Activated CD4-positive, alpha-beta T cell treated with anti-CD3 and anti-CD28 coated beads for 1 hour (primary cell): ENCODE measurements around the gene CELF5.
"Not testable (repeated sequence)": the region's sequence is repeated elsewhere in the genome, so short reads cannot be mapped to it uniquely, and the experiment has no call there.

Experiments used
- DNase-seq: peaks from one replicate; pipeline ENCODE4 v3.0.0-alpha.2; 2020

Gene CELF5

DNA sequence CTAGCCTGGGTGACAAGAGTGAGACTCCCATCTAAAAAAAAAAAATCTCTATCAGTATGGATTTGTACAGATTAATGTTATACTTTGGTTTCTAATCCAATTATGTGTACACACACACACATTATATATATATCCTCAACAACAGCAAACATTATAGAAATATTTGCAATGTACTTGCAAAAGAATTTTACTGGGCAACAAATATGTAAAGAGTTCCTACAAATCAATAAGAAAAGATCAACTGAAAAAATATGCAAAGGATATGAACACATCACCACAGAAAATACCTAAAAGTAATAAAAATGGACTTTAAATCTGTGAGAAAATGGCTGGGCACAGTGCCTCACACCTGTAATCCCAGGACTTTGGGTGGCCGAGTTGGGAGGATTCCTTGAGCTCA is 101.0 kb downstream of the CELF5 start:
- no peak for DNase-seq

DNA sequence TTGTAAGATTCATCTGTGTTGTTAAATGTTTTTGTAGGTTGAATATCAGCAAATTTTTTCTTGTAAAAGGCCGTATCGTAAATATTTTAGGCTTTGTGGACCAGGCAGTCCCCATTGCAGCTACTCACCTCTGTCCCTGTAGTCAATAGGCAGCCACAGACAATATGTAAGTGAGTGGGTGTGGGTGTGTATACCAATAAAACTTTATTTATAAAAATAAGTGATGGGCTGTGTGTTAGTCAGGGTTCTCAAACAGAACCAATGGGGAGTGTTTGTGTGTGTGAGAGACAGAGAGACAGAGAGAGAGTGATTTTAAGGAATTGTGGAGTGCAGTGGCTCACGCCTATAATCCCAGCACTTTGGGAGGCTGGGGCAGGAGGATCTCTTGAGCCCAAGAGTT is 104.3 kb downstream of the CELF5 start:
- DNase-seq: no peak

DNA sequence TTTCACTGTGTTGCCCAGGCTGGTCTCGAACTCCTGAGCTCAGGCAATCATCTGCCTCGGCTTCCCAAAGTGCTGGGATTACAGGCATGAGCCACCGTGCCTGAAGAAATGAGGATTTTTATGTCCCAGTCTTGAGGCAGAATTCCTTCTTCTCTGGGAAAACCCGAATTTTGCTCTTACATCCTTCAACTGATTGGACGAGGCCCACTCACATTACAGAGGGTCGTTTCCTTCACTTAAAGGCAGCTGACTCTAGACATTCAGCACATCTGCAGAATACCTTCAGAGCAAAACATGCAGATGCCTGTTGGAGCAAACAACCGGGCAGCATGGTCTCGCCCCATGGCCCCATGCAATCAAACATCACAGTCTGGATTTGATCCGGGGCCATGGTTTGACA is 105.6 kb downstream of the CELF5 start:
- DNase-seq: no peak

- not testable (repeated sequence) for DNase-seq
These were observed 107.8 kb downstream of the CELF5 start for GRCh38 chr19:3332232-3332631.

DNA sequence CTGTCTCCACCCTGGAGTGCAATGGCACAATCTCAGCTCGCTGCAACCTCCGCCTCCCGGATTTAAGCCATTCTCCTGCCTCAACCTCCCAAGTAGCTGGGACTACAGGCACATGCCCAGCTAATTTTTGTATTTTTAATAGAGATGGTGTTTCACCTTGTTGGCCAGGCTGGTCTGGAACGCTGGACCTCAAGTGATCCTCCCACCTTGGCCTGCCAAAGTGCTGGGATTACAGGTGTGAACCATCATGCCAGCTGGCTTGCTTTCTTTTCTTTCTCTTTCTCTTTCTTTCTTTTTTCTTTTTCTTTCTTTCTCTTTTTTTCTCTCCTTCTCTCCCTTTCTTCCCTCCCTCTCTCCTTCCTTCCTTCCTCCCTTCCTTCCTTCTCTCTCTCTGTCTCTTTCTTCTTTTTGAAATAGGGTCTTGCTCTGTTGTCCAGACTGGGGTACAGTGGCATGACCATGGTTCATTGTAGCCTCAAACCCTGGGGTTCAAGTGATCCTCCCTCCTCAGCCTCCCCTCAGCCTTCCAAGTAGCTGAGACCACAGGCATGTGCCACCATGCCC is 108.6 kb downstream of the CELF5 start:
- DNase-seq: no peak

GRCh38 chr19:3333662-3334061 is 109.2 kb downstream of the CELF5 start:
- no peak for DNase-seq

DNA sequence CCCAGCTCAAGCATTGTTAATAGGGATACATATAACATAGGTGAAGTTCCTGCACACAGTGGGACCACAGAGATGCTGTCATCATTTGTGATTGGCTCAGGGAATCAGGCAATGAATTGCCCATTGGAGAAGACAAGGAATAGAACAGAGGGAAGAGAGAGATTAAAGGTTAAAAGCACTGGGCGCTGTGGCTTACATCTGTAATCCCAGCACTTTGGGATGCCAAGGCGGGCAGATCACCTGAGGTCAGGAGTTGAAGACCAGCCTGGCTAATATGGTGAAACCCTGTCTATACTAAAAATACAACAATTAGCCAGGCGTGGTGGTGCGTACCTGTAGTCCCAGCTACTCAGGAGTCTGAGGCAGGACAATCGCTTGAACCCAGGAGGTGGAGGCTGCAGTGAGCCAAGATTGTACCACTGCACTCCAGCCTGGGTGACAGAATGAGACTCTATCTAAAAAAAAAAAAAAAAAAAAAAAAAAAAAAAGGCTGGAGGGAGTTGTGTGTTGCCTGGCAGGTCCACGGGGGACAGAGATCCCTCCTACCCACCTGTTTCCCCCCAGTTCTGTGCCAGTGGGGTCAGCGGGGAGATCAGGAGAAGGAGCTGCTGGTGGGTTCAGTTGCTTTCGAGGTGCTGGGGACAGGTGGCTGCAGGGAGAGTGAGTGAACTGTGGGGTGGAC is 110.4 kb downstream of the CELF5 start:
- not testable (repeated sequence) for DNase-seq

GRCh38 chr19:3335431-3336350 is 111.2 kb downstream of the CELF5 start:
- DNase-seq: no peak

DNA sequence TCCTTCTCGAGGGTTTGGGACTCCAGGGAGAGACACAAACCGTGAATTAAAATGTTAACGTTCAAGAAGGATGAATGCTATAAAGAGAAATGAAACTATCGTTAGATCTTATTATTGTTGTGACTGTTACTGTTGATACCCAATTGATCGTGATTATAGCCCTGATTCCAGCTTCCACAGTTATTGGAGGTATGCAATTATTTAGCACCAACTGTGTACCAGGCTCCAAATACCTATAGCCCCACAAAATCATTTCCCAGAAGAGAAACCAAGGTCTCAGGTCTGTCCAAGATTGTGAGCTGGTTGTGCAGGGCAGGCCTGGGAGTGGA is 111.9 kb downstream of the CELF5 start:
- DNase-seq: no peak

DNA sequence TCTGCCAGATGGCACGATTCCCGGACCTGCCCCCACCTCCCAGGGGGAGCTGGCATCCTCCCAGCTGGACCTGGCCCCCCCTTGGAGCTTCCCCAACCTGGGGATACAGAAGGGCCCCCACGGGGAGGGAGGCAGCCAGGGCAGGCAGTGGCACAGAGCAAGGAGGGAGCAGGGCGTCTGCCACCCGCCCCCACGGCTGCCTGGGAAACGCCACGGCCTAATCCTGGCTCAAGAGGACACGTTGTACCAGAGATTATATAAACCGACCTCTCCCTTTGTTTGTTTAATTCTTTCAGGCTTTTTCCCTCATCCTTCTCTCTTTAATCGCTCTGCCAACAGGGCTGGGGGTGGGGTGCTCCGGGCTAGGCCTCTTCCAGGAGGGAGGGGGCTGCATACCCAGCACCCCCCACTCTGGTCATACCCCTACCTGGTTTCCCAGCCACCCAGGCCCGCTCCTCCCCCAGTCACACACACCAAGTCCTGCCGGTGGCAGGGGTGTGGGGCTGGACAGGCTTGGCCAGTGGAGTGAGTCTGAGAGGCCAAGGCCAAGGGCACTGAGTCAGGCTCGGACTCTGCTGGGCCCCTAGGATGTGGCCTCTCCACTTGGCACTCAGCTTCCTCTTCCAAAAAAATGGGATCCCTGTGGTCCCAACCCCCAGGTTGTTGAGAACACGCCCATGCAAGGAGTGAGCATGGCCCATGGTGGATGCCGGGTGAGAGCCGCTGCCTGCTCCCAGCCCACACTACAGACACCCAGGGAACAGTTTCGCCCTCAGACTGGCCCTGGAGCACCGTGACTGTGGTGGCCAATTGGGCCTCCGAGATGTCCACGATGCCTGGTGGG is 112.4 kb downstream of the CELF5 start:
- no peak for DNase-seq

GRCh38 chr19:3338541-3339181 is 114.2 kb downstream of the CELF5 start:
- peak; percentile 47 for DNase-seq

GRCh38 chr19:3340340-3340739 is 115.9 kb downstream of the CELF5 start:
- DNase-seq: no peak

GRCh38 chr19:3342246-3342645 is 117.8 kb downstream of the CELF5 start:
- DNase-seq: no peak

DNA sequence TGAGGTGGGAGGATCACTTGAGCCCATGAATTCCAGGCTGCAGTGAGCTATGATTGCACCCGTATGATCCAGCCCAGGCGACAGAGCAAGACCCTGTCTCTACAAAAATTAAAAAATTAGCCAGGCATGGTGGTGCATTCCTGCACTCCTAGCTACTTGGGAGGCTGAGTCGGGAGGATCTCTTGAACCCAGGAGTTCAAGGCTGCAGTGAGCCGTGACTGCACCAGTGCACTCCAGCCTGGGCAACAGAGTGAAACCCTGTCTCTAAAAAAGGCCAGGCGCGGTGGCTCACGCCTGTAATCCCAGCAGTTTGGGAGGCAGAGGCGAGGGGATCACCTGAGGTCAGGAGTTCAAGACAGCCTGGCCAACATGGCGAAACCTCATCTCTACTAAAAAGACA is 118.5 kb downstream of the CELF5 start:
- not testable (repeated sequence) for DNase-seq

- DNase-seq: no peak
These were observed 119.4 kb downstream of the CELF5 start for GRCh38 chr19:3343619-3344502.

GRCh38 chr19:3344608-3345598 is 120.4 kb downstream of the CELF5 start:
- no peak for DNase-seq

GRCh38 chr19:3345850-3346460 is 121.5 kb downstream of the CELF5 start:
- no peak for DNase-seq
